22Rv1 (cell line): ENCODE results near the gene CETN1.

Experiments
- ZFX ChIP-seq: fragments of 450-650 bp; IDR thresholded peaks from 2 replicates; pipeline ENCODE4 v1.6.1; 2017; ENCODE audit warnings: antibody characterized with exemption, borderline replicate concordance
- TF ChIP-seq, protein P1 (sequence below): fragments of 450-650 bp; IDR thresholded peaks from 2 replicates; pipeline ENCODE4 v1.5.1; 2017; ENCODE audit warnings: mild to moderate bottlenecking

DNA sequence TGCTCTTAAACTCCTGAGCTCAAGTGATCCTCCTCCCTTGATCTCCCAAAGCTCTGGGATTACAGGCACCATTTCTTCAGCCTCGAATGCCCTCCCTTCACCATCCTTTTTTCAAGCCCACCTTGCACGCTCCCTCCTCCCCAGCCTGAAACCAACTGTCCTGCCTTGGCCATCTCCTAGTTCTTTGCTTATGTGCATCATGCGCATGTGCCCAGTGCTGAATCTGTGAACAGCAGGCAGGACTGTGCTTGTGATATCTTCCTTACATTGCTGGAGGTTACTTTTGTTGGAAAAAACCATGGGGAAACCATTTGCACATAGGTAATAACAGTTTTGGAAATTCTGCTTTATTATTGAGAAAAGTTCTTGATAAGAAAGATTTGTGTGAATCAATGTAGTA, 30.2 kb upstream of the CETN1 start:
- TF ChIP-seq, protein P1, sequence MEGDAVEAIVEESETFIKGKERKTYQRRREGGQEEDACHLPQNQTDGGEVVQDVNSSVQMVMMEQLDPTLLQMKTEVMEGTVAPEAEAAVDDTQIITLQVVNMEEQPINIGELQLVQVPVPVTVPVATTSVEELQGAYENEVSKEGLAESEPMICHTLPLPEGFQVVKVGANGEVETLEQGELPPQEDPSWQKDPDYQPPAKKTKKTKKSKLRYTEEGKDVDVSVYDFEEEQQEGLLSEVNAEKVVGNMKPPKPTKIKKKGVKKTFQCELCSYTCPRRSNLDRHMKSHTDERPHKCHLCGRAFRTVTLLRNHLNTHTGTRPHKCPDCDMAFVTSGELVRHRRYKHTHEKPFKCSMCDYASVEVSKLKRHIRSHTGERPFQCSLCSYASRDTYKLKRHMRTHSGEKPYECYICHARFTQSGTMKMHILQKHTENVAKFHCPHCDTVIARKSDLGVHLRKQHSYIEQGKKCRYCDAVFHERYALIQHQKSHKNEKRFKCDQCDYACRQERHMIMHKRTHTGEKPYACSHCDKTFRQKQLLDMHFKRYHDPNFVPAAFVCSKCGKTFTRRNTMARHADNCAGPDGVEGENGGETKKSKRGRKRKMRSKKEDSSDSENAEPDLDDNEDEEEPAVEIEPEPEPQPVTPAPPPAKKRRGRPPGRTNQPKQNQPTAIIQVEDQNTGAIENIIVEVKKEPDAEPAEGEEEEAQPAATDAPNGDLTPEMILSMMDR, result no peak
- TF ChIP-seq ZFX, result no peak
